ENCODE results near the gene ACO1. TPM values are rescaled to one million over a fixed set of nuclear protein-coding genes. Genes with fewer than 3 reads are reported as not detected.

The ACO1 gene
- polyA plus RNA-seq, 3 donors: 2.9 to 12.5 (median 10.5) TPM

- intact Hi-C loops (cut with micrococcal nuclease): no loop called here
- peaks cover 0 to 8% of the 10 kb centered on the region in 2 donors for H3K36me3 ChIP-seq (replicated peaks in 1 of 2; ENCODE audit: control insufficient read depth in 1 of 2, insufficient read depth in 2 of 2, low read length in 2 of 2)
- WGBS (ENCODE audit: insufficient coverage): 100% methylated on average over 1 of the region's 2 CpGs
Observed at GRCh38 chr9:32414856-32415255, 30.4 kb downstream of the ACO1 start.

GRCh38 chr9:32419921-32420320, 35.5 kb downstream of the ACO1 start:
- no peak for TF ChIP-seq CTCF (IDR thresholded peaks at IDR 0.05)
- H3K27me3 Mint-ChIP-seq (ENCODE audit: low read depth in 3 of 3): peaks cover 0 to 5% (median 0%) of the 10 kb centered on the region in 3 donors
- H3K27ac Mint-ChIP-seq: no peak overlapping the region
- Histone ChIP-seq H3K4me1 (ENCODE audit: control insufficient read depth in 1 of 2, insufficient read depth in 2 of 2, low read length in 2 of 2) (no peaks in the 10 kb centered on the region), H3K27ac (ENCODE audit: low read depth in 1 of 2, low read length in 2 of 2) (no peak overlapping the region), H3K27me3 (ENCODE audit: control insufficient read depth in 2 of 2, insufficient read depth in 2 of 2, low read length in 2 of 2) (no peaks in the 10 kb centered on the region), H3K36me3 (replicated peaks in 1 of 2; ENCODE audit: control insufficient read depth in 1 of 2, insufficient read depth in 2 of 2, low read length in 2 of 2) (peaks cover 0 to 33% of the 10 kb centered on the region in 2 donors), H3K4me3 (replicated peaks in 1 of 3; ENCODE audit: low read depth in 2 of 3, low read length in 3 of 3) (no peak overlapping the region), H3K9me3 (replicated peaks in 1 of 2; ENCODE audit: control insufficient read depth in 1 of 2, insufficient read depth in 1 of 2, low read length in 2 of 2) (no peaks in the 10 kb centered on the region), H3K4me2 (replicated peaks; ENCODE audit: extremely low read depth, low read length, poor library complexity, severe bottlenecking) (no peak overlapping the region), H2AFZ (ENCODE audit: insufficient read depth, low read depth, low read length, poor library complexity, severe bottlenecking) (no peak overlapping the region), H3K79me2 (ENCODE audit: insufficient read depth, low read length) (no peaks in the 10 kb centered on the region), H3K9ac (ENCODE audit: insufficient read depth, low read length, poor library complexity, severe bottlenecking) (no peak overlapping the region), H4K20me1 (ENCODE audit: insufficient read depth, low read length) (no peaks in the 10 kb centered on the region)
- DNase-seq: no peak
- H3K4me1 Mint-ChIP-seq: no peaks in the 10 kb centered on the region
- H3K9me3 Mint-ChIP-seq: no peaks in the 10 kb centered on the region
- no CpG with 5 or more reads among the region's 2 CpGs for WGBS (ENCODE audit: insufficient coverage)
- H3K4me3 Mint-ChIP-seq: no peak overlapping the region
- intact Hi-C loops (cut with micrococcal nuclease): no loop called here
- peaks cover 27 to 53% of the 10 kb centered on the region in 2 donors for H3K36me3 Mint-ChIP-seq

More at GRCh38 chr9:32414856-32415255, 30.4 kb downstream of the ACO1 start:
- Mint-ChIP-seq H3K9me3 (peaks cover 0 to 6% (median 0%) of the 10 kb centered on the region in 7 donors), H3K36me3 (peaks cover 12 to 29% of the 10 kb centered on the region in 2 donors), H3K4me1 (no peaks in the 10 kb centered on the region), H3K4me3 (no peak overlapping the region), H3K27me3 (ENCODE audit: low read depth in 3 of 3) (no peaks in the 10 kb centered on the region), H3K27ac (no peak overlapping the region)
- no peak overlapping the region for H3K4me3 ChIP-seq (replicated peaks in 1 of 3; ENCODE audit: low read depth in 2 of 3, low read length in 3 of 3)
- no peaks in the 10 kb centered on the region for H3K79me2 ChIP-seq (ENCODE audit: insufficient read depth, low read length)
- no peak overlapping the region for H3K9ac ChIP-seq (ENCODE audit: insufficient read depth, low read length, poor library complexity, severe bottlenecking)
- no peak overlapping the region for H3K27ac ChIP-seq (ENCODE audit: low read depth in 1 of 2, low read length in 2 of 2)
- no peak overlapping the region for H3K4me2 ChIP-seq (replicated peaks; ENCODE audit: extremely low read depth, low read length, poor library complexity, severe bottlenecking)
- H3K9me3 ChIP-seq (replicated peaks in 1 of 2; ENCODE audit: control insufficient read depth in 1 of 2, insufficient read depth in 1 of 2, low read length in 2 of 2): no peaks in the 10 kb centered on the region
- no peaks in the 10 kb centered on the region for H4K20me1 ChIP-seq (ENCODE audit: insufficient read depth, low read length)
- H3K27me3 ChIP-seq (ENCODE audit: control insufficient read depth in 2 of 2, insufficient read depth in 2 of 2, low read length in 2 of 2): no peaks in the 10 kb centered on the region
- no peak for DNase-seq
- no peak for TF ChIP-seq CTCF (IDR thresholded peaks at IDR 0.05)
- H2AFZ ChIP-seq (ENCODE audit: insufficient read depth, low read depth, low read length, poor library complexity, severe bottlenecking): no peak overlapping the region
- H3K4me1 ChIP-seq (ENCODE audit: control insufficient read depth in 1 of 2, insufficient read depth in 2 of 2, low read length in 2 of 2): no peaks in the 10 kb centered on the region

Data from CD14-positive monocyte (primary cell).